Measurements from ENCODE around the gene NEAT1.

DNA sequence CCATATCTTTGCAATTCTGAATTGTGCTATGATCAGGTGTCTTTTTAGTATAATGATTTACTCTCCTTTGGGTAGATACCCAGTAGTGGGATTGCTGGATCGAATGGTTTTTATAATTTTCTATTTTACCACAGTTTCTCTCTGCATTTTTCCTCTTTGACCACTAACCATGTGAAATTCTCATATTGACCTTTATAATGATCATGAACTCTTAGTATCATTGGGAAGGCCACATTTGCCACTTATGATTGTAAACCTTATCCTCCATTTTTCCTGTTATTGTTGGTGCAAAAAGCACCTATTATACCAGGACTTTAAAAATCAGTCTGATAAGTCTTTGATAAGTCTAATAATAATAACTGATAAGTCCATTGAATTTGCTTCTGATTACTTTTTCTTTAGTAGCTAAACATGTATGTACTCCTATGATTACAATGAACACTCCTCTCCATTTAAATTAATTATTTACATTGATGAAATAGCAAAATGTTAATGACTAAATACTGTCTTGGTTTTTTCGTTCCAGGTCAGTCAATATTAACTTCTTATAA lies 9.6 kb downstream of the NEAT1 start:
- no peak for TF ChIP-seq TARDBP (IDR thresholded peaks at IDR 0.05)
- no peak for TF ChIP-seq FOXM1 (IDR thresholded peaks at IDR 0.05; ENCODE audit: borderline replicate concordance)
- no peak for TF ChIP-seq FOXA1 (IDR thresholded peaks at IDR 0.05)
- TF ChIP-seq ELF4 (IDR thresholded peaks at IDR 0.05): no peak
- TF ChIP-seq SP1 (IDR thresholded peaks at IDR 0.05): no peak
- no peak for TF ChIP-seq BHLHE40 (IDR thresholded peaks at IDR 0.05; ENCODE audit: borderline replicate concordance)
- TF ChIP-seq LEF1 (IDR thresholded peaks at IDR 0.05; ENCODE audit: borderline replicate concordance): no peak
- no peak for TF ChIP-seq ZNF384 (IDR thresholded peaks at IDR 0.05)

Measured in HEK293T (cell line).